ENCODE results near the gene CNNM4.

CNNM4 gene

GRCh38 chr2:96760036-96760985, at the start of gene CNNM4:
Gene CNNM4, plus strand, starts transcription at chr2:96760902. Its CDS starts 98 bp downstream, at chr2:96761000.
- DNase-seq (ENCODE audit: low spot score), result peak; percentile 91

- no peak for DNase-seq (ENCODE audit: low spot score)
These were observed 49.7 kb upstream of the CNNM4 start for GRCh38 chr2:96710985-96711384.

GRCh38 chr2:96715658-96716057, 45.0 kb upstream of the CNNM4 start:
- DNase-seq (ENCODE audit: low spot score), result no peak

GRCh38 chr2:96716388-96716787, 44.3 kb upstream of the CNNM4 start:
- no peak for DNase-seq (ENCODE audit: low spot score)

GRCh38 chr2:96726131-96726530, 34.6 kb upstream of the CNNM4 start:
- no peak for DNase-seq (ENCODE audit: low spot score)

GRCh38 chr2:96727431-96727830, 33.3 kb upstream of the CNNM4 start:
- no peak for DNase-seq (ENCODE audit: low spot score)

- DNase-seq (ENCODE audit: low spot score), result no peak
These were observed 31.0 kb upstream of the CNNM4 start for GRCh38 chr2:96729748-96730147.

GRCh38 chr2:96730212-96730611, 30.5 kb upstream of the CNNM4 start:
- no peak for DNase-seq (ENCODE audit: low spot score)

GRCh38 chr2:96733931-96734330, 26.8 kb upstream of the CNNM4 start:
- no peak for DNase-seq (ENCODE audit: low spot score)

- DNase-seq (ENCODE audit: low spot score), result no peak
These were observed 25.7 kb upstream of the CNNM4 start for GRCh38 chr2:96734880-96735583.

GRCh38 chr2:96737251-96737650, 23.5 kb upstream of the CNNM4 start:
- DNase-seq (ENCODE audit: low spot score), result no peak

GRCh38 chr2:96737831-96738230, 22.9 kb upstream of the CNNM4 start:
- peak; percentile 28 for DNase-seq (ENCODE audit: low spot score)

GRCh38 chr2:96739076-96739632, 21.5 kb upstream of the CNNM4 start:
- no peak for DNase-seq (ENCODE audit: low spot score)

- DNase-seq (ENCODE audit: low spot score), result peak; percentile 98
These were observed 20.9 kb upstream of the CNNM4 start, which contains the start of gene LMAN2L for GRCh38 chr2:96739633-96740428. Gene LMAN2L, minus strand, starts transcription at chr2:96740064. Its CDS starts 24 bp downstream, at chr2:96740040.

- DNase-seq (ENCODE audit: low spot score), result no peak
These were observed 13.6 kb upstream of the CNNM4 start for GRCh38 chr2:96747061-96747617.

GRCh38 chr2:96751800-96752199, 8.9 kb upstream of the CNNM4 start:
- no peak for DNase-seq (ENCODE audit: low spot score)

GRCh38 chr2:96753661-96754282, 6.9 kb upstream of the CNNM4 start:
- no peak for DNase-seq (ENCODE audit: low spot score)

- no peak for DNase-seq (ENCODE audit: low spot score)
These were observed 6.4 kb upstream of the CNNM4 start for GRCh38 chr2:96754317-96754716.

GRCh38 chr2:96756788-96757476, 3.8 kb upstream of the CNNM4 start:
- no peak for DNase-seq (ENCODE audit: low spot score)

GRCh38 chr2:96757477-96757860, 3.2 kb upstream of the CNNM4 start:
- DNase-seq (ENCODE audit: low spot score), result no peak
